Measurements from ENCODE around the gene FARP2. TPM values are rescaled to one million over a fixed set of nuclear protein-coding genes. Genes with fewer than 3 reads are reported as not detected.

FARP2 gene
- total and polyA plus RNA-seq, 2 of the 4 experiments (the other 2 are of a cell fraction) = 17.1 to 30.8 TPM

GRCh38 chr2:241466230-241466629, 110.1 kb downstream of the FARP2 start:
- no peak overlapping the region for H2AK5ac ChIP-seq (ENCODE audit: low read depth, low read length)
- no peaks in the 10 kb centered on the region for H3K79me1 ChIP-seq (ENCODE audit: low read depth in 1 of 2, low read length in 2 of 2)
- H3K27me3 ChIP-seq (ENCODE audit: control insufficient read depth, insufficient read depth, low read length) = no peaks in the 10 kb centered on the region
- no peaks in the 10 kb centered on the region for H4K20me1 ChIP-seq (ENCODE audit: insufficient read depth, low read length)
- H2AFZ ChIP-seq (replicated peaks; ENCODE audit: low read length, poor library complexity) = no peak overlapping the region
- H3K36me3 ChIP-seq (ENCODE audit: control insufficient read depth, insufficient read depth, low read length) = no peaks in the 10 kb centered on the region; the same call in 1 of the 2 replicates
- H3K14ac ChIP-seq (replicated peaks; ENCODE audit: low read depth, low read length) = no peak overlapping the region
- no peak overlapping the region for H3K4me3 ChIP-seq (ENCODE audit: insufficient read depth, low read depth, low read length)
- no TSS peak for BruUV-seq (replicated peaks)
- H3K27ac ChIP-seq (ENCODE audit: insufficient read depth, low read length) = no peak overlapping the region
- no peak overlapping the region for H2BK5ac ChIP-seq (ENCODE audit: low read depth, low read length, poor library complexity, severe bottlenecking)
- intact Hi-C loops (cut with micrococcal nuclease) (no loop called here), dilution Hi-C loops (cut with HindIII; ENCODE audit: low sequenced_read_pairs, unreplicated experiment) (no loop called here), in situ Hi-C loops (cut with MboI; ENCODE audit: low sequenced_read_pairs) (no loop called here)
- H3K4me2 ChIP-seq (ENCODE audit: low read depth, low read length) = no peak overlapping the region
- H3K56ac ChIP-seq (ENCODE audit: extremely low read depth, insufficient read depth, low read length) = no peak overlapping the region
- no peak overlapping the region for H3K18ac ChIP-seq (ENCODE audit: low read depth, low read length)
- DNase-seq (no peak), ATAC-seq (ENCODE audit: low read depth) (no peak)
- H4K91ac ChIP-seq (ENCODE audit: insufficient read depth, low read depth, low read length) = no peak overlapping the region
- no peak for TF ChIP-seq BHLHE40 (IDR thresholded peaks at IDR 0.05; ENCODE audit: low read depth, low read length)
- TF ChIP-seq MXI1 (IDR thresholded peaks at IDR 0.05; ENCODE audit: borderline replicate concordance, low read depth, low read length) = no peak
- no peak for TF ChIP-seq MAFK (IDR thresholded peaks at IDR 0.05; ENCODE audit: low read depth, low read length)
- no peak for TF ChIP-seq NFE2L2 (IDR thresholded peaks at IDR 0.05; ENCODE audit: low read depth, low read length)
- no peak for TF ChIP-seq RFX5 (IDR thresholded peaks at IDR 0.05; ENCODE audit: low read depth, low read length)
- TF ChIP-seq POLR2A (IDR thresholded peaks at IDR 0.05; ENCODE audit: low read depth, low read length) = no peak
- TF ChIP-seq USF2 (IDR thresholded peaks at IDR 0.05; ENCODE audit: low read depth, low read length) = no peak
- TF ChIP-seq CEBPB (IDR thresholded peaks at IDR 0.05; ENCODE audit: low read depth, low read length) = no peak
- no peak for TF ChIP-seq SMC3 (IDR thresholded peaks at IDR 0.05; ENCODE audit: low read depth, low read length)
- no peak for TF ChIP-seq ELK1 (IDR thresholded peaks at IDR 0.05; ENCODE audit: borderline replicate concordance, low read depth, low read length)
- TF ChIP-seq FOS (IDR thresholded peaks at IDR 0.05; ENCODE audit: low read depth, low read length) = no peak
- no peak for TF ChIP-seq CTCF (conservative IDR thresholded peaks at IDR 0.05; ENCODE audit: low read depth, low read length)
- no peak for TF ChIP-seq CHD1 (IDR thresholded peaks at IDR 0.05; ENCODE audit: low read depth, low read length)
- TF ChIP-seq MAZ (IDR thresholded peaks at IDR 0.05; ENCODE audit: borderline replicate concordance, low read depth, low read length) = no peak
- no peak for TF ChIP-seq RAD21 (IDR thresholded peaks at IDR 0.05; ENCODE audit: low read length)
- TF ChIP-seq RCOR1 (IDR thresholded peaks at IDR 0.05; ENCODE audit: insufficient replicate concordance, low read length) = no peak
- no peak overlapping the region for H2AK9ac ChIP-seq (replicated peaks; ENCODE audit: low read depth, low read length, poor library complexity)
- no peak overlapping the region for H3K4ac ChIP-seq (ENCODE audit: low read depth, low read length)
- H2BK20ac ChIP-seq (ENCODE audit: low read depth, low read length) = no peak overlapping the region
- ChIA-PET CTCF (no interaction called here), POLR2A (ENCODE audit: unreplicated experiment) (no interaction called here)
- no peak overlapping the region for H2BK120ac ChIP-seq (ENCODE audit: low read depth, low read length)
- no peaks in the 10 kb centered on the region for H3K9me3 ChIP-seq (ENCODE audit: control insufficient read depth, insufficient read depth, low read length)
- no peak overlapping the region for H2BK15ac ChIP-seq (ENCODE audit: low read depth, low read length)
- no peaks in the 10 kb centered on the region for H3K4me1 ChIP-seq (ENCODE audit: control insufficient read depth, insufficient read depth, low read length)
- no peak overlapping the region for H4K8ac ChIP-seq (ENCODE audit: low read depth in 2 of 2, low read length in 2 of 2)
- 95% methylated on average over 3 of the region's 10 CpGs; no CpG with 5 or more reads in 1 of the 2 experiments for WGBS, 2 experiments (ENCODE audit: extremely low coverage in 2 of 2, insufficient read length in 1 of 2)
- no peak overlapping the region for H3K9ac ChIP-seq (ENCODE audit: low read depth, low read length)
- no peak overlapping the region for H3K23ac ChIP-seq (ENCODE audit: low read depth, low read length)
- no peaks in the 10 kb centered on the region; the same call in 1 of the 2 replicates for H3K9me1 ChIP-seq (ENCODE audit: insufficient read depth, low read length)
- H4K5ac ChIP-seq (ENCODE audit: low read depth, low read length) = no peak overlapping the region

Data from IMR-90 (cell line).